Chondrocyte (in vitro differentiated cells): Measurements from ENCODE around the gene MICALL2. TPM values are rescaled to one million over a fixed set of nuclear protein-coding genes. Genes with fewer than 3 reads are reported as not detected.

Experiments
- DNase-seq: peaks from one replicate; pipeline ENCODE4 v3.0.0; 2021; ENCODE audit warnings: mixed read lengths, low spot score
- H3K27ac Mint-ChIP-seq: one replicate; pipeline ENCODE4 v1.8.0; 2021; ENCODE audit warnings: mild to moderate bottlenecking, moderate library complexity, mixed read lengths; ENCODE audit not compliant: unreplicated experiment
- H3K27me3 Mint-ChIP-seq: 2 replicates; pipeline ENCODE4 v1.8.0; 2021; ENCODE audit warnings: low read depth, mixed read lengths
- H3K36me3 Mint-ChIP-seq: 2 replicates; pipeline ENCODE4 v1.8.0; 2021; ENCODE audit warnings: low read depth, mixed read lengths
- H3K4me1 Mint-ChIP-seq: 2 replicates; pipeline ENCODE4 v1.8.0; 2021; ENCODE audit warnings: low read depth, mild to moderate bottlenecking, mixed read lengths
- H3K4me3 Mint-ChIP-seq: one replicate; pipeline ENCODE4 v1.8.0; 2021; ENCODE audit warnings: mild to moderate bottlenecking, moderate library complexity, mixed read lengths; ENCODE audit not compliant: unreplicated experiment
- H3K9me3 Mint-ChIP-seq: 2 replicates; pipeline ENCODE4 v1.8.0; 2021; ENCODE audit warnings: low read depth, mixed read lengths
- CTCF ChIP-seq: fragments of 200-600 bp; sonication (generic); IDR thresholded peaks from 2 replicates; pipeline ENCODE4 v1.5.0; 2021; ENCODE audit warnings: antibody characterized with exemption, mild to moderate bottlenecking, moderate library complexity
- total RNA-seq: library from RNA; stranded (reverse); gene quantifications from 3 replicates; pipeline ENCODE4 v1.2.1, GENCODE V29; 2021

Gene MICALL2
- total RNA-seq, 1 donor from 2014 or later, result 44.5 TPM

DNA sequence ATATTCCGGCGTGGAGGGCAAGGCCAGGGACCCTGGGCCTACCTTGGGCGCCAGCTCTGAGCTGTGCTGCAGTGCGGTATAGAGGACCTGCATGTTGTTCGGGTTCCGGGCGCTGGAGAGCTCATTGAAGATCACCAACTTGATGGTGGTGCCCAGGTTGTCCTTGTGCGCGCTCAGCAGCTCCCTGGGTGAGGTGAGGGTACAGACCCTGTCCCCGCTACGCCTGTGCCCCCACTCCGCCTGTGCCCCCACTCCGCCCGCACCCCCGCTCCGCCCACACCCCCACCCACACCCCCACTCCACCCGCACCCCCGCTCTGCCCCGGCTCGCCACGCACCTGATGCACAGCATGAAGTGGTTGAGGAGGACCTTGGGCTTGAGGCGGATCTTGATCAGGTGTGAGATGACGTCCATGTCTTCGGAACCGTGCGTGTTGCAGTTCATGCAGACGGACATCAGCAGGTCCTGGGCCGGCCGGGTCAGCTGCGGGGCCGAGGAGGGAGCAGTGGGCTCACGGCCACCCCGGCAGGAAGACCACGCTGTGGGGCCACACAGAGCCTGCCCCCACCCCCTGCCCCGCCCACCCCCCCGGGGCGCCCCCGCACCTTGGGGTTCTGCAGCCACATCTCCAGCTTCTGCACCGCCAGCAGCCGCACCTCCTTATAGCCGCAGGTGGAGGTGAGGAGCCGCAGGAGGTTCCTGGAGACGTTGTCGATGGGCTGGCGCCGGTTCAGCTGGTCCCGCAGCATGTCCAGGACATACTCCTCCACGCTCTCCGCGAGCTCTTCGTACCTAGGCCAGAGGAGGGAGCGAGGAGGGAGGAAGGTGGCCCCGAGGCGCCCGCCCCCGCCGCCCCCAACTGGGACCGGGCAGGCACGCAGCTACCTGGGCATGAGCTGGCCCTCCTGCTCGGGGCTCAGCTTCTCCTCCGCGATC, 39.4 kb upstream of the MICALL2 start:
- no peaks in the 10 kb centered on the region for H3K9me3 Mint-ChIP-seq
- no peaks in the 10 kb centered on the region for H3K27me3 Mint-ChIP-seq
- no peak overlapping the region for H3K27ac Mint-ChIP-seq
- no peak for DNase-seq
- TF ChIP-seq CTCF, result no peak
- no peak overlapping the region for H3K4me3 Mint-ChIP-seq
- H3K4me1 Mint-ChIP-seq, result peaks cover 18% of the 10 kb centered on the region
- H3K36me3 Mint-ChIP-seq, result peaks cover 14% of the 10 kb centered on the region

DNA sequence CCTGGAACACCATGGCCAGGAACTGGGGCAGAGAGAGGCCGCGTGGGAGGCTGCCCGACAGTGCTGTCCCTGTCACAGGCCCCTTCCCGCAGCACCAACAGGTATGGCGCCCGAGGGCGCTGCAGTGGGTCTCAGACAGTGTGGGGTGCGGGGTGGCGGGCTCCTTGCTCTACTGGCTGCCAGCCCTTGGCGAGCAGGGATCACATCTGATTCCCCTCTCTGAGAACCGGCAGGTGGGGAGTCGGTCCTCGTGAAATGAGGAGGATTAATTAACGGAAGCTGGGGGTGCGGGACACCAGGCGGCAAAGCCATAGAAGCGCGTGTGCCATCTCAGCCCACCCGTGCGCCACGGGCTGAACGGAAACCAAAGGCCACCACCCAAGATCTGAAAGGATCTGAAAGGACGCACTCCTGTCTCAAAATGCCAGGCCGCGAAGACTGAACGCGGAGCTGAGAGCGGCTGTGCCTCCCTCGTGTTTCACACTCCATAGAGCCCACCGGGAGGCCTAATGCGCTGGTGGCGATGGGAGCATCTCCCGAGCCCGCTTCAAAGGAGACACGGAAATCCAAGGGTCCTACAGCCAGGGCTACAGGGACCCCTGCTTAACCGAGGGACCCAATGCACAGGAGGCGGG, 38.1 kb upstream of the MICALL2 start:
- DNase-seq, result no peak
- Mint-ChIP-seq H3K27me3 (no peaks in the 10 kb centered on the region), H3K4me1 (peaks cover 7% of the 10 kb centered on the region), H3K4me3 (no peak overlapping the region), H3K36me3 (peaks cover 17% of the 10 kb centered on the region), H3K9me3 (no peaks in the 10 kb centered on the region), H3K27ac (no peak overlapping the region)
- TF ChIP-seq CTCF, result no peak

GRCh38 chr7:1496531-1497292, 37.4 kb upstream of the MICALL2 start:
- Mint-ChIP-seq H3K27ac (no peak overlapping the region), H3K27me3 (no peaks in the 10 kb centered on the region), H3K9me3 (no peaks in the 10 kb centered on the region), H3K4me3 (no peak overlapping the region), H3K36me3 (peaks cover 21% of the 10 kb centered on the region), H3K4me1 (peaks cover under 1% of the 10 kb centered on the region)
- TF ChIP-seq CTCF, result no peak
- no peak for DNase-seq

DNA sequence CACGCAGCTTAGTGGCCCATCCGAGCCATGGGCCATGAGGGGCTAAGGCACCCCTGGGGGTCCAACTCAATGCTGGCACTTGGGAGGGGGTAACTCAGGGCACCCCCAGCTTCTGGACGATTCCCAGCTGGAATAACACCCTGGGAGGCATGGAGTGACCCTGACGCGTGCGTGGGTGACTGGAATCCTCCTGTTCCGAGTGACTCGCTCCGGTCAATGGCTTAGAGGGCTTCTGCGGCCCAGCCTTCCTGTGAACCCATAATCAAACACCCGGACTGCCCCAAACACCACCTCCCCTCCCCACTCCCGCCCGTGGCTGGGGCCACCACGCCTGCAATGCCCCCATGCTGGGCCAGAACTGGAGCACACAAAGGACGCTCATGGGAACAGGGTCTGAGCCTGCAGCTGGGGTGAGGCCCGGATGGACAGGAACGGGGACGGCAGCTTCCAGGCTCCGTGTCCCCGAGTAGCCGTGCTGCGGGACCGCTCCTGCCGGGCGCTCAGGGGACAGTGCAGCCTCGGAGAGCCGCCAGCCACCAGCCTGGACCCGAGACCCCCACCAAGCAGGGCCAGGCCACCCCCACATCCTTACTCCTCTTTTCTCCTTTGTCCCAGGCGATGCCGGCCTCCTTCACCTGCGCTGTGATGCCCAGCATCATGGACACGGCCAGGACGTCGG, 36.4 kb upstream of the MICALL2 start:
- Mint-ChIP-seq H3K4me1 (no peaks in the 10 kb centered on the region), H3K9me3 (no peaks in the 10 kb centered on the region), H3K4me3 (no peak overlapping the region), H3K27ac (no peak overlapping the region), H3K27me3 (no peaks in the 10 kb centered on the region), H3K36me3 (peaks cover 25% of the 10 kb centered on the region)
- DNase-seq, result no peak
- TF ChIP-seq CTCF, result no peak
